Left ventricle myocardium inferior (tissue), 1 donor: Measurements from ENCODE around the gene PLN. TPM values are rescaled to one million over a fixed set of nuclear protein-coding genes. Genes with fewer than 3 reads are reported as not detected.

Experiments used
- DNase-seq: peaks from one replicate; pipeline ENCODE4 v3.0.0-alpha.2; 2020
- H3K27ac ChIP-seq: fragments of 200-600 bp; replicated peaks from 2 replicates; pipeline ENCODE4 v1.8.0; 2021
- H3K27me3 ChIP-seq: fragments of 200-600 bp; 2 replicates; pipeline ENCODE4 v1.8.0; 2021; ENCODE audit warnings: low read depth
- H3K36me3 ChIP-seq: fragments of 200-600 bp; 2 replicates; pipeline ENCODE4 v1.8.0; 2021
- H3K4me1 ChIP-seq: fragments of 200-600 bp; 2 replicates; pipeline ENCODE4 v1.8.0; 2021
- H3K4me3 ChIP-seq: fragments of 200-600 bp; 2 replicates; pipeline ENCODE4 v1.8.0; 2021; ENCODE audit warnings: mild to moderate bottlenecking, moderate library complexity
- H3K9me3 ChIP-seq: fragments of 200-600 bp; replicated peaks from 2 replicates; pipeline ENCODE4 v1.8.0; 2021
- CTCF ChIP-seq: fragments of 200-600 bp; IDR thresholded peaks from 2 replicates; pipeline ENCODE4 v1.8.0; 2021; ENCODE audit warnings: antibody characterized with exemption, mild to moderate bottlenecking, borderline replicate concordance
- intact Hi-C: fragments of 100-400 bp; cut with micrococcal nuclease; formaldehyde crosslinking; loops from one replicate; pipeline ENCODE4 v1.11.0; 2022
- total RNA-seq: library from RNA; stranded (reverse); fragmentation: NEBNext Ultra II Directional; extraction: Animal tissue kit (Norgen Biotek cat#: 25700); gene quantifications from one replicate; pipeline ENCODE4 v1.2.1, GENCODE V29; 2021
- donor health status: DM: no; HTN: yes; CAD: no; lungs with severe emphysema.

The PLN gene
- total RNA-seq, 1 donor from 2014 or later, result 2,329 TPM

GRCh38 chr6:118511930-118512715 lies 36.0 kb upstream of the PLN start:
- DNase-seq, result no peak
- Histone ChIP-seq H3K4me1 (peaks cover 18% of the 10 kb centered on the region), H3K4me3 (peak overlapping the region; percentile 50), H3K27ac (peak overlapping the region; percentile 87), H3K27me3 (no peaks in the 10 kb centered on the region), H3K9me3 (peaks cover 4% of the 10 kb centered on the region), H3K36me3 (no peaks in the 10 kb centered on the region)
- TF ChIP-seq CTCF, result no peak
- intact Hi-C loops, result loop anchor here (5.0 kb wide), 1 partner anchor 225 kb away; no protein-coding TSS in a partner anchor

GRCh38 chr6:118514689-118515088 lies 33.4 kb upstream of the PLN start:
- peaks cover 4% of the 10 kb centered on the region for H3K9me3 ChIP-seq
- H3K4me3 ChIP-seq, result peak overlapping the region; percentile 50
- H3K4me1 ChIP-seq, result peaks cover 10% of the 10 kb centered on the region
- H3K36me3 ChIP-seq, result no peaks in the 10 kb centered on the region
- H3K27ac ChIP-seq, result peak overlapping the region; percentile 87
- TF ChIP-seq CTCF, result no peak
- no peaks in the 10 kb centered on the region for H3K27me3 ChIP-seq
- intact Hi-C loops, result loop anchor here (5.0 kb wide), 1 partner anchor 227 kb away; no protein-coding TSS in a partner anchor
- DNase-seq, result peak; percentile 32

DNA sequence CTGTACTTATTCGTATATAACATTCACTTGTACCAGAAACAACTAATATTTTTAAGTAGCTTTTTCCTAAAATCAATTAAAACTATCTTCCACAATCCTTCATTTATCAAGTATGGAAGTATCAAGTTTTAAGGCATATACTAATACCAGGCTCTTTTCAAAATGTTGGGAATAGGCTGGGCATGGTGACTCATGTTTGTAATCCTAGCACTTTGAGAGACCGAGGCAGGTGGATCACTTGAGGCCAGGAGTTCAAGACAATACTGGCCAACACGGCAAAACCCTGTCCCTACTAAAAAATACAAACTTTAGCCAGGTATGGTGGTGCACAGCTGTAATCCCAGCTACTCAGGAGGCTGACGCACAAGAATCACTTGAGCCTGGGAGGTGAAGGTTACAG lies 25.7 kb upstream of the PLN start:
- no peaks in the 10 kb centered on the region for H3K27me3 ChIP-seq
- H3K4me1 ChIP-seq, result peaks cover 30% of the 10 kb centered on the region
- H3K36me3 ChIP-seq, result peaks cover 20% of the 10 kb centered on the region
- H3K27ac ChIP-seq, result no peak overlapping the region
- DNase-seq, result no peak
- intact Hi-C loops, result no loop called here
- no peaks in the 10 kb centered on the region for H3K9me3 ChIP-seq
- no peak overlapping the region for H3K4me3 ChIP-seq
- no peak for TF ChIP-seq CTCF

DNA sequence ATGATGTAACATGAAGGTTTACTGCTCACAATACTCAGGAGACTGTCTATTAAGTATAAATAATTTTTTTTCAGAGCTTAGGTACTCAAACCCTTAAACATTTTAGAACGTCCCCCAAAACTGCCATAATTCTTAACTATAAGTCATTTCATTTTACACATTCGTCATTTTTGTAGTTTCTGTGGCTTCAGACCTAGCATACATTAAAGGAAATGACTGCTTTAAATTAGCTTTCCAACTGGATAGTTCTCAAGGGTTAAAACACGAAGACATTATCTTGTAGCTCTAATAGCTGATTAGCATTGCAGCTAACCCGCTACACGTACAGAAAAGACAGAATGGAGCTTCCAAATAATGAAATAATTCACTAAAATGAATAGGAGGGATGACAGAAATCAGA lies 24.9 kb upstream of the PLN start:
- H3K4me3 ChIP-seq, result no peak overlapping the region
- H3K27me3 ChIP-seq, result no peaks in the 10 kb centered on the region
- TF ChIP-seq CTCF, result no peak
- H3K27ac ChIP-seq, result no peak overlapping the region
- intact Hi-C loops, result no loop called here
- no peaks in the 10 kb centered on the region for H3K9me3 ChIP-seq
- H3K36me3 ChIP-seq, result peaks cover 20% of the 10 kb centered on the region
- DNase-seq, result no peak
- peaks cover 37% of the 10 kb centered on the region for H3K4me1 ChIP-seq

DNA sequence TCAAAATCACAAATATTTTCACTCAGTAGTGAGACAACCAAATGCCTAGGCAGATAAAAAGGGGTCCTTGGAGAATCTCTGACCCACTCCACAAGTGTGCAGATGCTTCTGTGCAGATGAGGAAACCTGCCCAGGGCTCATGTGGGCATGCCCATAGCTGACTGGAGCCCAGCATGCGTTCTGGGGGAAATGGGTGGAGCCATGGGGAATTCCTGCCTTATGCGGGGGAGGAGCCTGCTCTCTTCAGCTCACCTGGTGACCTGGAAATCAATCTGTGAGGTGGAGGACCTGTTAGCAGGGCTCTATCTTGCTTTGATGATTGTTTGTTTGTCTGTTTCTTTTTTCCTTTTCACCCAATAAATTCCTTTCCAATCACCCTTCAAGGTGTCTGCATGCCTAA lies 23.4 kb upstream of the PLN start:
- Histone ChIP-seq H3K36me3 (peaks cover 20% of the 10 kb centered on the region), H3K9me3 (no peaks in the 10 kb centered on the region), H3K27me3 (no peaks in the 10 kb centered on the region), H3K4me1 (peaks cover 50% of the 10 kb centered on the region), H3K27ac (no peak overlapping the region), H3K4me3 (no peak overlapping the region)
- DNase-seq, result no peak
- no peak for TF ChIP-seq CTCF
- intact Hi-C loops, result no loop called here
